ENCODE measurements around the gene NCR3LG1.

NCR3LG1 gene

GRCh38 chr11:17343907-17344306 is 7.7 kb upstream of the NCR3LG1 start:
- FAIRE-seq (no peak), DNase-seq (ENCODE audit: insufficient read length, low spot score) (no peak)
- TF ChIP-seq SPI1 (IDR thresholded peaks at IDR 0.05; ENCODE audit: low read depth, low read length) (no peak), POLR2AphosphoS5 (IDR thresholded peaks at IDR 0.05; ENCODE audit: low read depth, low read length) (no peak), POU2F2 (IDR thresholded peaks at IDR 0.05; ENCODE audit: low read depth, low read length) (no peak), TAF1 (IDR thresholded peaks at IDR 0.05; ENCODE audit: low read depth, low read length) (no peak), POLR2A (IDR thresholded peaks at IDR 0.05; ENCODE audit: low read depth, low read length) (no peak), PAX5 (IDR thresholded peaks at IDR 0.05; ENCODE audit: insufficient read depth, low read length, severe bottlenecking) (no peak)

DNA sequence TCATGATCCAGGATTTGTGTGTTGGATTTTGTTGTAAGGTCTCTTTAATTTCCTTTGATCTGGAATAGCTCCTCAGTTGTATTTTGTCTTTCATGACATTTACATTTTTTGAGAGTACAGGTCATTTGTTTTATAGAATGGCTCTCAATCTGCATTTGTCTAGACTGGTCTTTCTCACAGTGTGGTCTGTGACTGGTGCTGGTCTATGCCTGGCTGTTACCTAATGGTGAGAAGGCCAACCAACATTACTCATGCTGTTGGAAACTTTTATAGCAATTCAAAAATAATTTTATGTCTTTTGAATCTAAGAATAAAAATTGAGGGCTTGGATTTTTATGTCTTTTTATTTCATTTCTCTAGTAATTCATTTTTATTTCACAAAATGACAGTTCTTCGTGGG is 3.9 kb upstream of the NCR3LG1 start:
- DNase-seq (ENCODE audit: insufficient read length, low spot score) (no peak), FAIRE-seq (no peak)
- TF ChIP-seq TAF1 (IDR thresholded peaks at IDR 0.05; ENCODE audit: low read depth, low read length) (no peak), POU2F2 (IDR thresholded peaks at IDR 0.05; ENCODE audit: low read depth, low read length) (no peak), PAX5 (IDR thresholded peaks at IDR 0.05; ENCODE audit: insufficient read depth, low read length, severe bottlenecking) (no peak), POLR2A (IDR thresholded peaks at IDR 0.05; ENCODE audit: low read depth, low read length) (no peak), POLR2AphosphoS5 (IDR thresholded peaks at IDR 0.05; ENCODE audit: low read depth, low read length) (no peak), SPI1 (IDR thresholded peaks at IDR 0.05; ENCODE audit: low read depth, low read length) (no peak)

DNA sequence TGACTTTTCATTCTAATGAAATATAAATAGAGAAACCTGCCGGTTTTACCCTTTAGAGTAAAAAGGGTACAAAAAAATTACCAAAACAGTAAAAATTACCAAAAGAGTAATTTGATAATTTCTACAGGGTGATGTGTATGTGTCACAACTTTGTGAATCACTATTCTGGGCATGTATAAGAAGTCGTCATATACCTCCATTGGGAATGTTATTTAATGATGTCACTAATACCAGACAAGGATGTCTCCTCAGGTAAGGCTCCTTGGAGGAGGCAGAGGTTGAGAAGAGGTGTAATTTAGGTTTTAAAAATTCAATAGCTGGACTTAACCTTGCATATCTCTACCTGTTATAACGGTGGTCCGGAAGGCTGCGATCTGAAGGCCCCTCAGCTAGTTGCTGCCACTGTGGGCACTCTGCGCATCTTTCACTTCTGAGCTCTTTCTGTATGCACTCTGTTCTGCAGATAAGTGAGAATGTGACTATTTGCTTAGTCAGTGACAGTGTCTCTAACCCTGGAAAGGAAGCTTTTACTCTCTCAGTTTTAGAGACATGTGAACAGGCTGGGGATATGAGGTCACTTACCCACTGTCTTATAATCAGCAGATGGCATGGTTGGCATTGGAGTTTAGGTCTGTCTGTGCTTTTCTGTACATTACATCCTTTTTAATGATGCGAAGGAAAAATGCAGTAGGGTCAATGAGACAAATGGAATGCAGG is 987 bp upstream of the NCR3LG1 start:
- no peak for FAIRE-seq
- no peak for DNase-seq (ENCODE audit: insufficient read length, low spot score)
- TF ChIP-seq POLR2A (IDR thresholded peaks at IDR 0.05; ENCODE audit: low read depth, low read length) = no peak
- TF ChIP-seq POU2F2 (IDR thresholded peaks at IDR 0.05; ENCODE audit: low read depth, low read length) = no peak
- no peak for TF ChIP-seq PAX5 (IDR thresholded peaks at IDR 0.05; ENCODE audit: insufficient read depth, low read length, severe bottlenecking)
- TF ChIP-seq SPI1 (IDR thresholded peaks at IDR 0.05; ENCODE audit: low read depth, low read length) = no peak
- TF ChIP-seq POLR2AphosphoS5 (IDR thresholded peaks at IDR 0.05; ENCODE audit: low read depth, low read length) = no peak
- TF ChIP-seq TAF1 (IDR thresholded peaks at IDR 0.05; ENCODE audit: low read depth, low read length) = no peak

GRCh38 chr11:17351172-17351509 is 459 bp upstream of the NCR3LG1 start:
- DNase-seq (ENCODE audit: insufficient read length, low spot score) (no peak), FAIRE-seq (no peak)
- TF ChIP-seq TAF1 (IDR thresholded peaks at IDR 0.05; ENCODE audit: low read depth, low read length) (no peak), POU2F2 (IDR thresholded peaks at IDR 0.05; ENCODE audit: low read depth, low read length) (no peak), POLR2AphosphoS5 (IDR thresholded peaks at IDR 0.05; ENCODE audit: low read depth, low read length) (no peak), POLR2A (IDR thresholded peaks at IDR 0.05; ENCODE audit: low read depth, low read length) (no peak), PAX5 (IDR thresholded peaks at IDR 0.05; ENCODE audit: insufficient read depth, low read length, severe bottlenecking) (no peak), SPI1 (IDR thresholded peaks at IDR 0.05; ENCODE audit: low read depth, low read length) (no peak)

GRCh38 chr11:17352950-17353820 is 1.6 kb downstream of the NCR3LG1 start:
- DNase-seq (ENCODE audit: insufficient read length, low spot score) = peak; percentile 29
- FAIRE-seq = peak; percentile 58

DNA sequence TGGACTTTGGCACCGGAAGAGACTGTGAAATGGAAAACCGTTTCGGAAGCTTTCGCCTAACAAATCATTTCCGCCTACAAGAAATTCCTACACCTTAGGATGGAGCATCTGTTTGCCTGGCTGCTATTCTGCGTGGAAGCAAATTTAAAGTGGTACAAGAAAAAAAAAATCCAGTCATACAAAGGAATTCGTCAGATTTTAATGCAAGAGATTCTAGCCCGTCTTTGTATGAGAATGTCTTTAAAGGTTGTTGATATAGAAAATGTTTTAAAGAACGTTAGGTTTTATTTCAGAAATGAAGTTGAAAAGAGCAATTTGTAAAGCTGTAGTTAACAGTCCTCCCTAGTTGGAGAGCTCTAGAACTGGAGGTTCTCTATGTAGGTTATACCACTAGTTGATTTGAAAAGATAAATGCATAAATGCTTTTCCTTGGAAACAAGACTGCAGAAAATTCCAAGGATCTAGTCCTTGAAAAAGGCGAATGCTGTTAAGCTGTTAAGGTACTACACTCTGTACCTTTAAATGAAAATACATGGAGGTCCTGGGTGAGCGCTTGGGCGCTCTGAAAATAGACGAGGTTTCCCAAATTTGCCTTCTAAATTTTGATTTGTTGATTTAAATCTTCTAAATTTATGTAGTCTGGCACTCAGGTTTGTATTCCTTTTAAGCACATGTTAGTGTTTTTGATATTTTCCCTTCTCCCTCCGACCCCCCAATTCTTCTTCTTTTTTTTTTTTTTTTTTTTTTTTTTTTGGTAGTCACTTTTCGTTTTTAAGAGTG is 2.4 kb downstream of the NCR3LG1 start:
- FAIRE-seq = no peak
- TF ChIP-seq PAX5 (IDR thresholded peaks at IDR 0.05; ENCODE audit: insufficient read depth, low read length, severe bottlenecking) (no peak), POLR2A (IDR thresholded peaks at IDR 0.05; ENCODE audit: low read depth, low read length) (no peak)

More at GRCh38 chr11:17352950-17353820, 1.6 kb downstream of the NCR3LG1 start:
- no peak for TF ChIP-seq PAX5 (IDR thresholded peaks at IDR 0.05; ENCODE audit: insufficient read depth, low read length, severe bottlenecking)
- TF ChIP-seq SPI1 (IDR thresholded peaks at IDR 0.05; ENCODE audit: low read depth, low read length) = no peak
- no peak for TF ChIP-seq POLR2A (IDR thresholded peaks at IDR 0.05; ENCODE audit: low read depth, low read length)
- TF ChIP-seq POLR2AphosphoS5 (IDR thresholded peaks at IDR 0.05; ENCODE audit: low read depth, low read length) = no peak
- no peak for TF ChIP-seq POU2F2 (IDR thresholded peaks at IDR 0.05; ENCODE audit: low read depth, low read length)
- no peak for TF ChIP-seq TAF1 (IDR thresholded peaks at IDR 0.05; ENCODE audit: low read depth, low read length)

GRCh38 chr11:17354601-17354991 is 3.0 kb downstream of the NCR3LG1 start:
- DNase-seq (ENCODE audit: insufficient read length, low spot score) (peak; percentile 29), FAIRE-seq (no peak)
- no peak for TF ChIP-seq POLR2AphosphoS5 (IDR thresholded peaks at IDR 0.05; ENCODE audit: low read depth, low read length)
- no peak for TF ChIP-seq PAX5 (IDR thresholded peaks at IDR 0.05; ENCODE audit: insufficient read depth, low read length, severe bottlenecking)
- TF ChIP-seq SPI1 (IDR thresholded peaks at IDR 0.05; ENCODE audit: low read depth, low read length) = no peak
- TF ChIP-seq POLR2A (IDR thresholded peaks at IDR 0.05; ENCODE audit: low read depth, low read length) = no peak
- no peak for TF ChIP-seq TAF1 (IDR thresholded peaks at IDR 0.05; ENCODE audit: low read depth, low read length)
- TF ChIP-seq POU2F2 (IDR thresholded peaks at IDR 0.05; ENCODE audit: low read depth, low read length) = no peak

More for the DNA sequence above, 2.4 kb downstream of the NCR3LG1 start:
- DNase-seq (ENCODE audit: insufficient read length, low spot score) = no peak

DNA sequence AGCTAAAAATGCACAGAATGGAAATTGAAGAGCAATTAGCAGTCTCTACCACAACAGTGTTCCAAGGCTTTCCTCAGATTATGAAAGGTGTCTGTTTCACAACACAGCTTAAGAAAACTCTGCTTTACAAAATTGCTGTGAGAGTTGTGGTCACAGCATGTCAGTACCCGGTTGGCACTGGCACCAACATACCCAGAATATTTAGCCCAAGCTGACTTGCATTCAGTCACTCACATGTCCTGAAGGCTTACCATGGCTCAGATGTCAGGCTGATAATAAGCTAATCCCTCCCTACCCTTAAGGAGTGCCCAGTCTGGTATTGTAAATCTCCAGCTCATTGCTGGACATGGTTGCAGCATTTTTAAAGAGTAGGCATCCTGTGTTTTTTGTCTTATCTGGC is 14.9 kb downstream of the NCR3LG1 start:
- DNase-seq (ENCODE audit: insufficient read length, low spot score) = no peak
- no peak for TF ChIP-seq POLR2A (IDR thresholded peaks at IDR 0.05; ENCODE audit: low read depth, low read length)
- TF ChIP-seq SPI1 (IDR thresholded peaks at IDR 0.05; ENCODE audit: low read depth, low read length) = no peak
- no peak for TF ChIP-seq POU2F2 (IDR thresholded peaks at IDR 0.05; ENCODE audit: low read depth, low read length)
- no peak for TF ChIP-seq PAX5 (IDR thresholded peaks at IDR 0.05; ENCODE audit: insufficient read depth, low read length, severe bottlenecking)
- TF ChIP-seq POLR2AphosphoS5 (IDR thresholded peaks at IDR 0.05; ENCODE audit: low read depth, low read length) = no peak
- TF ChIP-seq TAF1 (IDR thresholded peaks at IDR 0.05; ENCODE audit: low read depth, low read length) = no peak
- FAIRE-seq = no peak

DNA sequence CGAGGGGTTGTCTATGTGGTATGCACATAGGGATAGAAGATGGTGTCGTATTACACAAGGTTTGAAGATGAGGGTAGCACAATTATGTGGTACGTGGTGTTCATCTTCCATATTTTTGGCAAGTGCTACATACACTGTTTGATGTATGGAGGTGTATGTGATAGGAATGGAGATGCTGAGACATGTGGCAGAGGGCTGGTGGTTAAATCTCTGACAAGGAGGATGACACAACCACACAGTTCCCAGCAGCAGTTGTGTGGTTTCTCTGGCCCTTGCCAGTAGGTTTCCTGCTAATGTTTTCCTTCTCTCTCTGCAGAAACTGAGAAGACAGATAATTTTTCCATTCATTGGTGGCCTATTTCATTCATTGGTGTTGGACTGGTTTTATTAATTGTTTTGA is 17.0 kb downstream of the NCR3LG1 start:
- TF ChIP-seq PAX5 (IDR thresholded peaks at IDR 0.05; ENCODE audit: insufficient read depth, low read length, severe bottlenecking) (no peak), TAF1 (IDR thresholded peaks at IDR 0.05; ENCODE audit: low read depth, low read length) (no peak), POLR2AphosphoS5 (IDR thresholded peaks at IDR 0.05; ENCODE audit: low read depth, low read length) (no peak), POLR2A (IDR thresholded peaks at IDR 0.05; ENCODE audit: low read depth, low read length) (no peak), POU2F2 (IDR thresholded peaks at IDR 0.05; ENCODE audit: low read depth, low read length) (no peak), SPI1 (IDR thresholded peaks at IDR 0.05; ENCODE audit: low read depth, low read length) (no peak)
- FAIRE-seq (no peak), DNase-seq (ENCODE audit: insufficient read length, low spot score) (no peak)

Data from GM12891 (cell line).